T-helper 22 cell (primary cell): Measurements from ENCODE around the gene MRPL58.

Experiments used
- DNase-seq: peaks from one replicate; pipeline ENCODE4 v3.0.0-alpha.2; 2020; ENCODE audit warnings: low read depth

The MRPL58 gene

DNA sequence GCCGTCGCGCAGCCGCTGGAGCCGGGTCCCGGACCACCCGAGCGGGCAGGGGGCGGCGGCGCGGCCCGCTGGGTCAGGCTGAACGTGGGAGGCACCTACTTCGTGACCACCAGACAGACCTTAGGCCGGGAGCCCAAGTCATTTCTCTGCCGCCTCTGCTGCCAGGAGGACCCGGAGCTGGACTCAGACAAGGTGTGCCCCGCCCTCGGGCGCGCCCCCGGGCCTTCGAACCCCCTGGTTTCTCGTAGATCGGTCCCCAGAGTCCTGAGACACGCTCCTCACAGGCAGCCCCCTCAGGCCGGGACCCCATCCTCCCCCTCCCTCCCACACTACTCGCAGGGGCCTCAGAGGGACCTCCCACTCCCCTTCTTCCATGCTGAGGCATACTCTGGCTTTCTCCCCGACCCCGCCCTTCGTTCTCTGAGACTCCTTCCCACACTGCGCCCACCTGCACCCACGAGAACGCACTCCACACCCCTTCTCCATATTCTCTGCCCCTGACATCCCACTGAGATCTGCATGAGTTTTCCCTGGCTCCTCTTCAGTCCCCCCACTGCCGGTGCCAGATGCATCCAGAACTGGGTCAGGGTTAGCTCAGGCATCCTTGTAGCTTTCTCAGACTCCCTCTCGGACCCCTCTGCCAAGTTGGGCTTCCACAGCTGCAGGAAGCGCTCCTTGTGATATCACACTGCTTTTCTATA, 35.1 kb downstream of the MRPL58 start:
- DNase-seq, result no peak

DNA sequence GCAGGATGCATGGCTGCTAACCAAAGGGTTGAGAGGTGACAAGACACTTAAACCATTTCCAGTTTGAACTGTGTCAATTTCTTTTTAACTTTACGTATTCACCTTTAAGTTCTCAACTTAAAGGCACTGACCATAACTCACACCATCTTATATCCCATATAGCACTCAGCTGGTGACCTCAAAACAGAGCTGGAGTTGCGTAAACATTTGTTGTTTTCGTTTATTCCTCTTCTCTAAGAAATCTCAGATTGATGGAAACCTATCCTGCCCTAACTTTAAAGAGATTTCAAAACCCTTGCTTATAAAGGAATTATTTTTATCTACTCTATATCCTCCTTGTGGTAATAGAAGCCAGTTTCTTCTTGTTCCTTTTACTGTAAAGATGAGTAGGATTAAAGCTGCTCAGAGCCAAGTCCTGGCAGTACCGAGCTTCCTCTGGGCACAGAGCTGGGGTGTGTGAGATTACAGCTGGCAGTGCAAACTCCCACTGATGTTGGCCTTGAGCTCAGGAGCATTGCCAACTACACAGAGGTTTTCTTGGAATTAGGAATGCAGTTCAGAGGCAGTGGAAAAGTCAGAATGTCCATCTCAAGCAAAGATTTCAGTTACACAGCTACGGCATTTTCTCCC, 35.9 kb downstream of the MRPL58 start:
- no peak for DNase-seq

- DNase-seq, result no peak
Observed at GRCh38 chr17:75049057-75049456, 36.6 kb downstream of the MRPL58 start.

DNA sequence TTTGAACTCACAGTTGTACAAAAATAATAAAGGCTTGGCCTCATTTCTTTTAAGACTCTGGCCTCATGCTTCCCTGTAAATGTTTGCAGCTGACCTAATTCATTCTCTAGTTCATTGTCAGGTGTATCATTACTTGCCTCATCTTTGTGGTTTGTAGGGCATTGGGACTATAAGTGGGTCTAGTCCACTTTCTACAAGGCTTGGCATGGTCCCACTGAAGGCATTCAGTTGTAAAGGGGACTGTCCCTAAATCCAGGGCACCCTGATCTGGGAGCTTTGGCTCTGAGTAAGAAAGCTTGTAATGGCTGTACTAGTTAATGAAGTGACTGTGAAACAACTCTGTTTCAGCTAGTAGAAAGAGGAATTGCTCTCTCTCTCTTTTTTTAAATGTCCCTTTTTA, 37.2 kb downstream of the MRPL58 start:
- no peak for DNase-seq

- DNase-seq, result no peak
Observed at GRCh38 chr17:75051941-75052340, 39.5 kb downstream of the MRPL58 start.

GRCh38 chr17:75059369-75060345, 47.2 kb downstream of the MRPL58 start:
- DNase-seq, result no peak

GRCh38 chr17:75060434-75061054, 48.1 kb downstream of the MRPL58 start:
- no peak for DNase-seq

GRCh38 chr17:75061055-75061438, 48.6 kb downstream of the MRPL58 start:
- DNase-seq, result no peak

GRCh38 chr17:75061618-75062017, 49.1 kb downstream of the MRPL58 start:
- no peak for DNase-seq

DNA sequence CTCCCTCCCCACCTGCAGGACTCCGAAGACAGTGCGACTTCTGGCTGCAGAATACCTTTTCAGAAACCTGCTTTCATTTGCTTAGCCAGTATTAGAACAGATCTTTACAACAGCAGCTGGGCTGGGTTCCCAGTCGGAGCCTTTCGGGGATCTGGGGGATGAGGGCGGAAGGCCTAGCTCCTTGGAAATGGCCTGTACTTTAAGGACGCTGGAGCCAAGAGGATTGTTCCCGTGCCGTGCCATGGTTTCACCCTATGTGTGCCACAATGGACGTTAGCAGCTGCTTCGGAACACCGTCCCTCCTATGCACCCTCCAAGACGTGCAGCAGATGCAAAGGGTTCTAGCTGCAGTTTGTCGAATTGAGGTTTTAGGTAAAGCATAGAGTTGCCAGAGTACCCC, 50.7 kb downstream of the MRPL58 start:
- DNase-seq, result no peak

- DNase-seq, result no peak
Observed at GRCh38 chr17:75063626-75064025, 51.2 kb downstream of the MRPL58 start.

DNA sequence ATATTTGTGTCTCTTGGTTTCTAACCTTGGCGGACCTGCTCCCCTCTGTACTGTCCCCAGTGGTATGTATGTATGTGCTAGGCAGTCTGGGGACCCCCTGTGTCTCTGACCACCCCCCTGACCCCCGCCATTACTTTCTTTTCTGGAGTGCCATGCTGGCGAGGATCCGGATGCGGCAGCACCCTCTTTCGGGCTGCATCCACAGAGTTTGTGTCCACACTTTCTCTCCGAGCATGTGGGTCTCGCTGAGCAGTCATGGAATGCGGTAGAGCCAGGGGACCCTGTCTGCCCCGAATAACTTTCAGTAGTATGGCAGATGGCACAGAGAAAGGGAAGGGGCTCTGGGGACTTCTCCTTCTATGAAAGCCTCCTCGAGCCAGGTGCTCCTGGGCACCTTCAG, 51.6 kb downstream of the MRPL58 start:
- DNase-seq, result no peak

DNA sequence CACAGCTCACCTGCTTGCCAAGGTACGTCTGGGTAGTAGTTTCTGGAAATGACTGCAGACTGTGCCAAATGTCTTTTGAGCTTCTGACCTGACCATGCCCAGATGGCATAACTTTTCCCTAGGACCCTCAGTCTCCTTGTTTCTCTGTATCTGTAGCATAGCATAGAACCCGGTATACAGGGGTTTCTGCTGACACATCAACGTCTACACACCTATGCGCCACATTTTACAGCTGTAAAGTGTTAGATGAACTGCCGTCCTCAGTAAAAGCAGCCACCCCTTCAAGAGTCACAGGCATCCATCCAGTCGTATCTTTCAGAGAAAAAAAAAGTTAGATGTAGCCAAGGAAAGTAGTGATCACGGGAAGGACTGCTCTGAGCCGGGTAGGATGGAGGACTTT, 52.0 kb downstream of the MRPL58 start:
- DNase-seq, result no peak

DNA sequence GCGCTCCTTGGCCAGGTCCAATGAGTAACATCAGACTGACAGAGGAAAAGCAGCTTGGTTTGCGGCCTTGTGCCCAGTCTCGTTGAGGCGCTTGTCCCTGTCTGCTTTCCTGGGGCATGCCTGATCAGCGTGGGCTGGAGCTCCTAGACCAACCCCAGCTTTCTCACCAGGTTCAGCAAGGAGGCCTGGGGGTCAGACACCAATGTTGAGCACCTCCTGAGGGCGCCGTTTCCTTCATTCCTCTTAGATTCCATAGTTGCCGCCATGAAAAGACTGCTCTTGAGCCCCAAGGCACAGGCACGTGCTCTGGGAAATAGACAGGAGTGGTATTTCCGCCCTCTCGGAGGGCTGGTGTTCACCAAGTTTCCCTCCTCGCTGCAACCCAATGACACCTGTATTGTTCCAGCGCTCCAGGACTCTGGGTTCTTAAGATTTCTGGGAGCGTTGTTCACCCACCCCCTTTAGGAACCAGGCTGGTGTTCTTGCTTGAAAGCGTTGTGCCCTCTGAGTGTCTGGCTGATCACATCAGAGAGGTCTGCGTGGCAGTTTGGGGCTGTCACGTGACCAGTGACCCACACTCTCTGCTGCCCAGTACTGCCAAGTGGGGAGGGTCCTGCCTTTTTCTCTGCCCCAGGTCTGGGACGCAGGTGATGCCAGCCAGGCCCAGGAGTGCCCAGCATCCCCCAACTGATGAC, 52.5 kb downstream of the MRPL58 start:
- no peak for DNase-seq

- DNase-seq, result no peak
Observed at GRCh38 chr17:75065562-75066151, 53.2 kb downstream of the MRPL58 start.

DNA sequence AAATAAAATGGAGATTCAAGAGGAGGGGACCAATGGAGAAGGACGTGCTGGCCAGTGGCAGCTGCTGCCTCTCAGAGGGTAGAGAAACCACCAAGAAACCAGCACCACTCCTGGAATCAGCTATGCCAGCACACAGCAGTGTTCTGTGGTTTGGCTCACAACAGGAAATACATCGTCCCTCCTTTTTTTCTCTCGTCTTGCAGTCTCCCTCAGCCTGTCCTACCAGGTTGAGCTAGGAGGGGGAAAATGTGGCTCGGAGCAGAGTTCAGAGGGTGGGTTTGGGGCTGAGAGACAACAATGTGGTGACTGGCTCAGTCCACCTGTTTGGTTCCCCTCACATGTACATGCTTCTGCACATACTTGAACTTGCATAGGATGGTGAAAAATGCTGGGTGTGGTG, 55.4 kb downstream of the MRPL58 start:
- no peak for DNase-seq

- no peak for DNase-seq
Observed at GRCh38 chr17:75068750-75069149, 56.3 kb downstream of the MRPL58 start.

GRCh38 chr17:75069783-75070182, 57.3 kb downstream of the MRPL58 start:
- no peak for DNase-seq
